HG03159 (cell line): ENCODE data around the gene KCNMB4.
A peak's percentile ranks its signal among the peaks of the same experiment; 100 is the strongest.

ENCODE experiments used
- ATAC-seq: cut with Tn5 transposase; IDR thresholded peaks from one replicate; pipeline ENCODE4 v1.9.1; 2021; ENCODE audit warnings: mild to moderate bottlenecking, moderate library complexity; ENCODE audit not compliant: unreplicated experiment

Gene KCNMB4, protein sequence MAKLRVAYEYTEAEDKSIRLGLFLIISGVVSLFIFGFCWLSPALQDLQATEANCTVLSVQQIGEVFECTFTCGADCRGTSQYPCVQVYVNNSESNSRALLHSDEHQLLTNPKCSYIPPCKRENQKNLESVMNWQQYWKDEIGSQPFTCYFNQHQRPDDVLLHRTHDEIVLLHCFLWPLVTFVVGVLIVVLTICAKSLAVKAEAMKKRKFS

DNA sequence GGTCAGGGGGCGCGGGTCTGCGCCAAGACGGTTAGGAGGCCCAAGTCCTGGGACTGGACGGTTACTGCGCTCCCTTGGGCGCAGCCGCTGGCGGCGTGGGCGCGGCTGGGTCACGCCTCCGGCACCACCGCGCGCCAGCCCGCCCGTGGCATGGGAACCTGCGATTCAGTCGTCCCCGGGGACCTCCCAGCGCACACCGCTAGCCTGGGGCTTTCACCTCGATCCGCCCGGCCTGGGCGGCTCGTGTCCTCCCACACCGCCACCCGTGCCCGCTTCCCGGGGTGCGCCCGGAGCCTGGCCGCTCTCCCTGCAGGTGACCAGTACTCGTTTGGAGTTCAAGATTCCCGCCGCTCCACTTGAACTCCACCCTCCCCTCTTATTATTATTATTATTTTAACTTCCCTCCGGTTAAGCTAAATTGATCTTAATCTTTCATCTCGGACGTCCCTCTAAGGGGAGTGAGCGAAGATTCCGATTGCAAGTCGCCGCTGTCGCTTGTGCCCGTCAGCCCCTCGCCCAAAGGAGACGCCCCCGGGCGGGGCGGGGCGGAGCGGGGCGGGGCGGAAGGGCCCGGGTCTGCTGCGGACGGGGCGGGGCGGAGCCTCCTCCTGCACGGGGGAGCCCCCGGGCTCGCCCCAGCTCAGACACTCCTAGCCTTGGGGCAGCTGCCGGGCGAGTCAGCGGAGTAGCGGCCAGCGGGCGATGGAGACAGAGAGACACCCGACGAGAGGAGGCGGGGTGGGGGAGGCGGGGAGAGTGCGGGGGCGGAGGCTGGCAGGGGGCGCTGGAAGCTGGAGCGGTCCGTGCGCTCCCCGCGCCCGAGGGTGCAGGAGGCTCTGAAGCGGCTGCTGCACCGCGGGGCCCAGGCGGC lies at the start of gene KCNMB4:
KCNMB4 (plus strand) TSS at position 643 of the 871 bp plus-strand sequence. CDS start 445 bp downstream, outside the sequence.
- ATAC-seq, result peak; percentile 82

DNA sequence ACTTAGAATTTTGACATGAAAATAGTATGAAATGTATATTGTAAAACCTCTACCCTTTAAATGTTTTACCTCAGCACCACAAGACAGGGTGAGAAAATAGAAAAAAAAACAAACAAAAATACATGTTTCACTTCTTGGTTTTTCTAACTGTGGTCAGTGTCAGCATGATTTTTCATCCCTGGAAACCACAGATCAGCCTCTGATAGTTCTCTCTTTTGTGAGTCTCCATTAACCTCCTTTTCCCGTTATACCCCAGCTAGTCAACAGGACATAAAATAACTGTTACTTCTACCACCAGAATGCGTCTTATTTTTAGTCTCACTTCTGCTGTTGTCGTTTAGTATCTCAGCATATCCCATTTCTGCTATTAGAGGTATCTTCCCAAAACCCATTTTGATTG lies 48.3 kb upstream of the KCNMB4 start:
- peak; percentile 92 for ATAC-seq

DNA sequence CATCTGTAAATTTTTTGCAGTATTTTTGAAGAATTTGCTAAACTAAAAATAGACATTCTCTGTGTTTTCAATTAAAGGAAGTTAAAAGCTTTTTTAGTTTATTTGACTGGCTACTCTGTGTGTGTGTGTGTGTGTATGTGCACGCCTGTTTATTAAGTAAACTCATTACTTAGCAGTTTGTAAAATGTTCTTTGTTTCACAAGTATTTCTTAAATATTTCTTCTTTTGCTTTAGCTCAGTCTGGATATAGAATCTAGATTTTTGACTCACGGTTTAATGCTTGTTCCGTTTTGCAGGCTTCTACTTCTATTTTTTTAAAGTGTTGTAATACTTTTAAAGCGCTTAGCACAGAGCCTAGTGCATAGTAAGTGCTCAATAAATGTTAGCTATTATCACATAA lies 46.5 kb upstream of the KCNMB4 start:
- ATAC-seq, result no peak

DNA sequence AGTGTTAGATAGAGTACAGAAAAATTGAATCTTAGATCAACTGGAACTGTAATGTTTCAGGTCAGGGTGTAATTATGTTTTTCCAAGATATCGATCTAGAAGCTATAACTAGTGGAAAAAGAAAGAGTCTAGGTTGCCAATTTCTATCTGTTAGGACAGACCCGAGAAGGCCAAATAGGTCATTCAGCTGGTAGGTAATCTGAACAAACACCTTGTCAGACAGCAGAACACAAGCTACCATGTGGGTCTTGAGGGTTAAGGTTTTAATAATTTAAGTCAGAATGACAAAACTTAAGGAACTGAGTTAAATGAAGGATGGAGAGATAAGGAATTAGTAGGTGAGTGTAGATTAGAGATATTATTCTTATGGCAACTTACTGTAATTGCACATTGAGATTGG lies 44.9 kb upstream of the KCNMB4 start:
- no peak for ATAC-seq

DNA sequence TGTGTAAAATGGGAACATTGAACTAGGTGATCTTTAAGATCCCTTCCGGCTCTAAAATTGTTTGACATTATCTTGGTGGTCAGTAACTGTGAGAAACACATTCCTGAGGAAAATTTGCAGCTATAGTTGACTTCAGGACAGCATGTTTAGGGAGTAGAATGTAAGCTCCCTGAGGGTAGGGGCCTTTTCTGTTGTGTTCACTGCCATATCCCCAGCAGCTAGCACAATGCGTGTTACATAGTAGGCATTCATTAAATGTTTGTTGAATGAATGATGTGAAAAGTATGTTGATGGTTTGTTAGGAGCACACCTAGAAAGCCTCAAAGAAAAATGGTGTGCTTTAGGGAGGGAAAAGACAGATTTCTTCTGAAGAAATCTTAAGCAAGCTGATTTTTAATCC lies 38.5 kb upstream of the KCNMB4 start:
- ATAC-seq, result no peak

DNA sequence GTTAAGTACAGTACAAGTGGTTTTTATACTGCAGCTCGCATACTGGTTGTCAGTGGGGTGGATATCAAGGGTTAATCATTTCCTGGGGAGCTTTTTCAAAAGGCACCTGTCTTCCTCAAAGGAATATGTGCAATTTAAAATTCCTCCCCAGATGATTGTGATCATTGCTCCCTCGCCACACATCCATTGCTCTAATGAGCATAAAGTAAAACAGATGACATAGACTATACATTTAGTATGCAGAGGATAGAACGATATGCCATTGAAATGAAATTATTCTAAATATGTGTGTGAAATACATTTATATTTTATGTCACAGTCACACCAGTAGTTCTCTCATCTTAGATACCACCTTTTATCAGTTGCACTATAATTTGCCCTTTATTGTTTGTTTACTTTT lies 36.4 kb upstream of the KCNMB4 start:
- no peak for ATAC-seq

DNA sequence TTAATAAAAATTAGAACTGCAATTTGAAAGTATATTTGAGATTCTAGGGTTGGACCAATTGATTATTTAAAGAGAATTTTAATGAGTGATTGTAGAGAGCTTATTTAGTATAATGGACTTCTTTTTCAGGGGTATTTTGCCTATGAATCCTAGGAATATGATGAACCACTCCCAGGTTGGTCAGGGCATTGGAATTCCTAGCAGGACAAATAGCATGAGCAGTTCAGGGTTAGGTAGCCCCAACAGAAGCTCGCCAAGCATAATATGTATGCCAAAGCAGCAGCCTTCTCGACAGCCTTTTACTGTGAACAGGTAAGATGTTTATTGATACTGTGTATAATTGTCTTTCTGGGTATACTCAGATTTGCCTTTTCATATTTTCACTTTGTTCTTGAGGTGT lies 35.9 kb upstream of the KCNMB4 start:
- no peak for ATAC-seq

DNA sequence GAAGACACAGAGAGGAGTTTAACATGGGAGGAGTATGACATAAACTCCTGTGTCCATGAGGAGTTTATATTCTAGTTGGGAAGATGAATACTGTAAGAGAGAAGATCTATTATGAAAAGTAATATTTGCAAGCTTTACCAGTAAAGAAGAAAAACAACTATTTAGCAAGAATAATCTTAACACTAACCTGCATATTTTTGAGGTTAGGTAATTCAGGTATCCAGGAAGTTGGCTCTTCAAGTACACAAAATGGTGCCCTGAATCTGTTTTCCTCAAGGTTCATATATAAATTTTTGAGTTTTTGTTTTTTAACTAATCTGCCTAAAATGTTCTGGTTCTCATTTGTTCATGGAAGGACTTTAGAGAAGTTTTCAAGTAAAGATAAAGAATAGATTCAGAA lies 33.9 kb upstream of the KCNMB4 start:
- ATAC-seq, result no peak

DNA sequence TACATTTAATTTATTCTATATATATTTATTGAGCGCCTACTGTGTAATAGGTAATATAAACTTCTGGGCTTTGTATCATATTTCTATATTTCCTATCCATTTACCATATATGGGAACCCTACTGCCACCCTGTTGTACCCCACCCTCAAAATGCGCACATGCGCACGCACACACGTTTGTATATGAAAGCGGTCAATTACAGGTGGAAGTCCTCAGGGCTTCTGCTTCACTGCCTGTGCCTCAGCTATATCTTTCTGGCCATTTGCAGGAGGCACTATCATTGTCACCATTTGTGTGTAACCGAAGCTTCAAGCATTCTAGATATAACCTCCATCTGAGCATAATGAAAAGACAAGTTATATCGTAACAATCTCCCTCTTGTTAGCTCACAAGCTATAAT lies 31.3 kb upstream of the KCNMB4 start:
- no peak for ATAC-seq

DNA sequence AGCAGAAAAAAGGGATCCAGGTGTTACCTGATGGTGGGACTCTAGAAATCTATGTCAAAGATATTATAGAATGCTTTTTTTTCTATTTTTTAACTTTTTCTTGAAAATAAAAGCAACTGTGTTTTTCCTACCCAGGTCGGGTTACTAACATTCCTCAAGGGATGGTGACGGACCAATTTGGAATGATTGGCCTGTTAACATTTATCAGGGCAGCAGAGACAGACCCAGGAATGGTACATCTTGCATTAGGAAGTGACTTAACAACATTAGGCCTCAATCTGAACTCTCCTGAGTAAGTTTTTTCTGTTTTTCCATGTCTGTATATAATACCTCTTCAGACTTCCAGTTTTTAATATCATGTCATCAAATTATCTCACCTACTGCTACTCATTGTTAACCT lies 27.6 kb upstream of the KCNMB4 start:
- ATAC-seq, result no peak

DNA sequence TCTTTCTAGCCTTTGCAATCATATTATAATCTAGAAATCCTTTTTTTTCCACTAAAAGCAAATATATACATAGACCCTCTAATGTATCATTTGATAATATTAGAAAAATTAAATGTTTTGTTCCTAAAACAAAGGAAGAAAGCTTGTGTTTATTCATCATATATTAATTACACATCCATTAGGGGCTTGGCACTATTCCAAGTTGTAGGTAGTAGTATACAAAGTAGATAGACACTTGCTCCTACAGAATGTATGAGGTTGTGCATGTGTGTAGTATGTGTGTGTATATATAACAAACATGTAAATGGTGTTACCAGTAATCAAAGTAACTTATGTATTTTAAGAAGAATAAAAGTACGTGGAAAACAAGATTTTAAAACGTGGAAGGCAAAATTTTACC lies 15.0 kb upstream of the KCNMB4 start:
- no peak for ATAC-seq

DNA sequence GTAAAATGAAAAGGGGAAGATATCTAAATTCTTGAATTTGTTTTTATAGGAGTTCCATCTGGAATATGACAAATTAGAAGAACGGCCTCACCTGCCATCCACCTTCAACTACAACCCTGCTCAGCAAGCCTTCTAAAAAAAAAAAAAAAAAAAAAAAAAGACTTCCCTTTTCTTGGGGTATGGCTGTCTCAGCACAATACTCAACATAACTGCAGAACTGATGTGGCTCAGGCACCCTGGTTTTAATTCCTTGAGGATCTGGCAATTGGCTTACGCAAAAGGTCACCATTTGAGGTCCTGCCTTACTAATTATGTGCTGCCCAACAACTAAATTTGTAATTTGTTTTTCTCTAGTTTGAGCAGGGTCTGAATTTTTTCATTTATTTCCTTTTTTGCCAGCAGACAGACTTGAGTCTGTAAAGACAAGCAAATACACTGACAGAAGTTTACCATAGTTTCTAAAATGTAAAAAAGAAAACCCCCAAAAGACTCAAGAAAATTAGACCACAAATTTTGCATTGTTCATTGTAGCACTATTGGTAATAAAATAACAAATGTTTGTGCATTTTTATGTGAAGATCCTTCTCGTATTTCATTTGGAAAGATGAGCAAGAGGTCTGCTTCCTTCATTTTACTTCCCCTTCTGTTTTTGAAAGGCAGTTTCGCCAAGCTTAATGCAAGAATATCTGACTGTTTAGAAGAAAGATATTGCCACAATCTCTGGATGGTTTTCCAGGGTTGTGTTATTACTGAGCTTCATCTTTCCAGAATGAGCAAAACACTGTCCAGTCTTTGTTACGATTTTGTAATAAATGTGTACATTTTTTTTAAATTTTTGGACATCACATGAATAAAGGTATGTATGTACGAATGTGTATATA lies 12.1 kb upstream of the KCNMB4 start:
- ATAC-seq, result no peak

DNA sequence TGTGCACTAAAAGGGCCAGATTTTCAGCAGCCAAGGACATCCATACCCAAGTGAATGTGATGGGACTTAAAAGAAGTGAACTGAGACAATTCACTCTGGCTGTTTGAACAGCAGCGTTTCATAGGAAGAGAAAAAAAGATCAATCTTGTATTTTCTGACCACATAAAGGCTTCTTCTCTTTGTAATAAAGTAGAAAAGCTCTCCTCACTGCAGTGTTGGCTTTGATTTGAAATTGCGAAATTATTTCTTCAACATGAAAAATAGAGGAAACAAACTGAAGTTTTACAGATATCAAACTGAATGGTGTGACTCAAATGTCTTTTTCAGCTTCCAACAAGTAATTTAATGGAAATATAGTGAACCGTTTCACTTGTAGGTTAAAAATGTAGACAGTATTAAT lies 11.3 kb upstream of the KCNMB4 start:
- no peak for ATAC-seq

DNA sequence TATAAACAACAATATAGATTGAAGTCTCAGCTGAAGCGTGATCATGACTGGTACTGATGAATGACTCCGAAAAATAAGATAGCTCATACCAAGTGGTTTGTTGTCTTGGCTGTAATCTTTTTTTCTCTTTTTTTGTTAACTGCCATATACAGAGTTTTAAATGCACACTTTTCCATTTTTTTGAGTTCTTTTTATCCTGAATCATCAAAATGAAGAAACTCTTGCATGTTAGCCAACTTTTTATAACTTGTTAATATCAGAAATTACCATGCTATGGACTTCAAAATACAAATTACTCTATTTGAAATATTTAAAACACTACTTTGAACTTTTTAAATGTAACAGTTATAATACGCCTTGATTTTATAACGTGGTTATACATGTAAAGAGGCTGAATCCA lies 10.1 kb upstream of the KCNMB4 start:
- no peak for ATAC-seq

DNA sequence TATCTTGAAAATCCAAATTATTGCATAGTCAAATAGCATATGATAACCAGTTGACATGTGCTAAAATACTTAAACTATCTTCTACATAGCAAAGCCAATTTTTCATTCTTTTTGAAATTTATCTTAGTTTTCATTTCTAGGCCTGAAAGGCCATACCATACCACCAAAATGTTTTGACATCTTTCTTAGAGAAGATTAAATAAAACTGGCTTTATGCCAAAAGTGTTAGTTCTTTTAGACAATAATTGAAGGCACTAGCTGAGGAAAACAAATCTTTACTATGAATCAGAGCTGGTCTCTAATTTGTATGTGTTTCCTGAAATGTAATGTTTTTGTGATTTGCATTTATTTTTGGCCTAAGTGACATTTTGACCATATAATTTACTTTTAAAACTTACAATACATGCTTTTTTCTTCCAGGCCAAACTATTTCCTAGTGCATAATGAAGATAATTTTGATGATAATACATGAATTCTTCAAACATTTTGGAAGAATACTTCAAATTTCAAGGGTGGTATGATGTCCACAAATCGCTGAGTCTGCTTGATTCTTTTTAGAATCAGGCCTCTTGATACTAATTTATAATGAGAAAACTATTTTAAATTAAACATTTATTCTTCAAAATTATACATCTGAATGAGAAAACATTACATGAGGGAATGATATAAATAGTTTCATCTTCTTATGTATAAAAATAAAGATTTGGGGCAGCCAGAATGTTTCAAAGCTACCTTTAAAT lies 6.5 kb upstream of the KCNMB4 start:
- ATAC-seq, result no peak

DNA sequence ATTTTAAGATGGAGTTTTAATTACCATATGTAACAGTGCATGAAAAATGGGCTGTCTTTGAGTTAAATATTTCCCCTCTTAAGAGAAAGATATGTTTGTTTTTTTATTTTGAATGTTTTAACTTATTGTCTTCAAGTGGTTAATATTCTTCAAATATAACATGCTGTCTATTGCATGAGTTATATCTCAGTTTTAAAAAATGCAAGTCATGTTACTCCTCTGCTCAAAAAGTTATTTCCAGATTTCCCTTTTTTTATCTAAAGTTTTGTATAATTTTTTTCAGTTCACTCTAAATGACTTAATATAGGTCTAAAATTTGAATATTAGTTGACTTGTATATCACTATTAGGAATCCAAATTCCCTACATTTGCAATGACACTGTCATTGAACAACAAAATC lies 5.9 kb upstream of the KCNMB4 start:
- no peak for ATAC-seq

DNA sequence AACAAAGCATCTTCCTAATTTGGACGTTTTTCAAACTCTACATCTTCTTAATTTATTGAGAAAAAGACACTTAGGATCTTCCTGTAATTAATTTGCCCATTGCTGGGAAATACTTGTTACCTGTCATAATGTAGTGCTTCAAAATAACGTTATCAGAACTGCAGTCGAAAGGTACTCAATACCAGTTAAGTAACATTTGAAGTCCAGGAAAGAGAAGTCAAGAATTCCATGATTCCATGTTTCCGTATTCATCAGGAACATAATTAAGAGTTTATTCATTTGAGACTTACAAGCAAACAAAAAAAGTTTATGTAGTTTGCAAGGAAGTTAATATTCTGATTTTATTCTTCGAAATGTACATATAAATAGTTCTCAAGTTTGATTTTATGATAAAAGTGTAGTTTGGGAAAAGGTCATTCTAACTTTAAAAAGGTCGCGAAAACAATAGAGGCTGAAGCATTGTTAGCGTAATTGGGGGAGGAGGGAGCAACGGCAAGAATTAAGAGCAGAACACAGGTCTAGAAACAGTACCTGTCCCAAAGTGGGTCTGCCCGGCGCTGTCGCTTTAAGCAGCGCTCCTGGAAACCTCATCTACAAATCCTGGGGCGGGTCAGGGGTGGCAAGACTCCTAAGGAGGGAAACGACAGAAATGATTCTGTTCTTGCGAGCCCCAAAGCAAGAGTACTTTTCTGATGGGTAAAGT lies 1.2 kb upstream of the KCNMB4 start:
- ATAC-seq, result no peak

DNA sequence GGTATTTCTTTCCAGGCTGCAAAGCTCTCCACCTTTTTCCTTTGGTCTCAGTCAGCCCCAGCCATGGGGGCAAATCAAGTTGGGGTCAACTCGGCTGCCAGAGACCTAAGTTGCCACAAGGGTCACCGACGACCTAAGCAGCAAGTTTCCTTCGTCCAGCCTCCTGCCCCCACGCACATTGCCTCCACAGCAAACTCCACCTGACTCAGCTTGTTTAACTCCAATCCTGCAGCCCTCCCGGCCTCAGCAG lies 767 bp upstream of the KCNMB4 start:
- no peak for ATAC-seq

DNA sequence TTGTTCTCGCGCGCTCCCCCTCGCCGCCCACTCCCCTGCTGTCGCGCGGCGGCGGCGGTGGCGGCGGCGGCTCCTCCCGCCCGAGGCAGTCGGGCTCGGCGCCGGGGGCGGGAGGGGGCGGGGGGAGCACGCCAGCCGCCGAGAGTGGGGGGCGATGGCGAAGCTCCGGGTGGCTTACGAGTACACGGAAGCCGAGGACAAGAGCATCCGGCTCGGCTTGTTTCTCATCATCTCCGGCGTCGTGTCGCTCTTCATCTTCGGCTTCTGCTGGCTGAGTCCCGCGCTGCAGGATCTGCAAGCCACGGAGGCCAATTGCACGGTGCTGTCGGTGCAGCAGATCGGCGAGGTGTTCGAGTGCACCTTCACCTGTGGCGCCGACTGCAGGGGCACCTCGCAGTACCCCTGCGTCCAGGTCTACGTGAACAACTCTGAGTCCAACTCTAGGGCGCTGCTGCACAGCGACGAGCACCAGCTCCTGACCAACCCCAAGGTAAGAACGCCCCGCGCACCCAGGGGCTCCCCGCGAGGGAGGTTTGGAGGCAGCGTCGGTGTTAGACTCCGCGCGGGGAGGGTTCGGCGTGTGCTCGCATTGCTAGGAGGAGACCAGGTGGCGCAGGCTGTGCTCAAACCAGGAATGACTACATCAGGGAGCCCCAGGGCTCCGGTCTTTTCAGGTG lies 629 bp downstream of the KCNMB4 start:
- ATAC-seq, result peak; percentile 49
